Measurements from ENCODE around the gene INS. TPM values are rescaled to one million over a fixed set of nuclear protein-coding genes. Genes with fewer than 3 reads are reported as not detected.

INS gene
- total and polyA plus RNA-seq, 2 of the 4 experiments (the other 2 are of a cell fraction): not detected

DNA sequence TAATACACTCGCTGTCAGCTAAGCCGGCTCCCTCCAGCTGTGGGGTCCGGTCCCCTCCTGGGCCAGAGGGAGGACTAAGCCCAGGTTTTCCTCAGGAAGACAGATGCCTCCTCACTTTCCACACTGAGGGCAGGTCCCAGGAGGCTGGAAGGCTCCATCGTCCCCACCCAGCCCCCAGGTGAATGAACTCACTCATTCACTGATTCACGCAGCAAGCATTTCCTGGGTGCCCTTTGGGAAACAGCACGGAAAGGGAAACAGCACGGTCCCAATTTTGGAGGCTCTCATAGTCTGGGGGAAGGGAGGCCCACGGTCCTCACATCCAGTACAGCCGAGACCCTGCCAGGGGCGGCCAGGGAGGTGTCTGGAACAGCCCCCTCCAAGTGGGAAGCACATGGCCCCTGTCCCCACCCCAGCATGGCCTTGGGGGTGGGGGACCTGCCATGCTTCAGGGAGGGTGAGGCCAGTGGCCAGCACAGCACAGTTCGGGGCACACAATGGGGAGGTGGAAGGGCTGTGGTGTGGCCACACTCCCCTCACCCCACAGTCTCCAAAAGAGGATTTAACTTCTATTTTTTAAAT is 19.9 kb upstream of the INS start:
- H3K27ac ChIP-seq (ENCODE audit: insufficient read depth, low read length): no peak overlapping the region
- no peak overlapping the region for H3K18ac ChIP-seq (ENCODE audit: low read depth, low read length)
- no peak overlapping the region for H4K91ac ChIP-seq (ENCODE audit: insufficient read depth, low read depth, low read length)
- H3K9me1 ChIP-seq (ENCODE audit: insufficient read depth, low read length): peaks cover 6% of the 10 kb centered on the region
- intact Hi-C loops (cut with micrococcal nuclease) (no loop called here), in situ Hi-C loops (cut with MboI; ENCODE audit: low sequenced_read_pairs) (loop anchor here (25.0 kb wide), 1 partner anchor 706 kb away; the partner anchor contains the start of gene CDKN1C), dilution Hi-C loops (cut with HindIII; ENCODE audit: low sequenced_read_pairs, unreplicated experiment) (no loop called here)
- no peaks in the 10 kb centered on the region for H3K9me3 ChIP-seq (ENCODE audit: control insufficient read depth, insufficient read depth, low read length)
- H4K8ac ChIP-seq (ENCODE audit: low read depth in 2 of 2, low read length in 2 of 2): no peak overlapping the region
- peaks cover 17% of the 10 kb centered on the region for H3K27me3 ChIP-seq (ENCODE audit: control insufficient read depth, insufficient read depth, low read length)
- H4K20me1 ChIP-seq (ENCODE audit: insufficient read depth, low read length): no peaks in the 10 kb centered on the region
- H3K4me3 ChIP-seq (ENCODE audit: insufficient read depth, low read depth, low read length): no peak overlapping the region
- CTCF ChIA-PET: no interaction called here
- H3K23ac ChIP-seq (ENCODE audit: low read depth, low read length): no peak overlapping the region
- H3K79me1 ChIP-seq (ENCODE audit: low read depth in 1 of 2, low read length in 2 of 2): no peaks in the 10 kb centered on the region
- BruUV-seq (replicated peaks): no TSS peak
- no peak overlapping the region for H2BK15ac ChIP-seq (ENCODE audit: low read depth, low read length)
- no peak for DNase-seq
- H4K5ac ChIP-seq (ENCODE audit: low read depth, low read length): no peak overlapping the region
- H3K4me1 ChIP-seq (ENCODE audit: control insufficient read depth, insufficient read depth, low read length): no peaks in the 10 kb centered on the region
- TF ChIP-seq RAD21 (IDR thresholded peaks at IDR 0.05; ENCODE audit: low read length) (no peak), MXI1 (IDR thresholded peaks at IDR 0.05; ENCODE audit: borderline replicate concordance, low read depth, low read length) (no peak), RFX5 (IDR thresholded peaks at IDR 0.05; ENCODE audit: low read depth, low read length) (no peak), POLR2A (IDR thresholded peaks at IDR 0.05; ENCODE audit: low read depth, low read length) (no peak), RCOR1 (IDR thresholded peaks at IDR 0.05; ENCODE audit: insufficient replicate concordance, low read length) (no peak), MAFK (IDR thresholded peaks at IDR 0.05; ENCODE audit: low read depth, low read length) (no peak), NFE2L2 (IDR thresholded peaks at IDR 0.05; ENCODE audit: low read depth, low read length) (no peak)
- TF ChIP-seq, protein P1, sequence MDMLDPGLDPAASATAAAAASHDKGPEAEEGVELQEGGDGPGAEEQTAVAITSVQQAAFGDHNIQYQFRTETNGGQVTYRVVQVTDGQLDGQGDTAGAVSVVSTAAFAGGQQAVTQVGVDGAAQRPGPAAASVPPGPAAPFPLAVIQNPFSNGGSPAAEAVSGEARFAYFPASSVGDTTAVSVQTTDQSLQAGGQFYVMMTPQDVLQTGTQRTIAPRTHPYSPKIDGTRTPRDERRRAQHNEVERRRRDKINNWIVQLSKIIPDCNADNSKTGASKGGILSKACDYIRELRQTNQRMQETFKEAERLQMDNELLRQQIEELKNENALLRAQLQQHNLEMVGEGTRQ (IDR thresholded peaks at IDR 0.05; ENCODE audit: low read depth, low read length): no peak
- no peak overlapping the region for H2BK20ac ChIP-seq (ENCODE audit: low read depth, low read length)
- no peak overlapping the region for H2AK9ac ChIP-seq (replicated peaks; ENCODE audit: low read depth, low read length, poor library complexity)
- H2BK5ac ChIP-seq (ENCODE audit: low read depth, low read length, poor library complexity, severe bottlenecking): no peak overlapping the region
- H3K4ac ChIP-seq (ENCODE audit: low read depth, low read length): no peak overlapping the region
- no CpG with 5 or more reads among the region's 11 CpGs for WGBS, 2 experiments (ENCODE audit: extremely low coverage in 2 of 2, insufficient read length in 1 of 2)
- ATAC-seq (ENCODE audit: low read depth): no peak
- no peak overlapping the region for H2BK120ac ChIP-seq (ENCODE audit: low read depth, low read length)
- H3K4me2 ChIP-seq (ENCODE audit: low read depth, low read length): no peak overlapping the region
- no peaks in the 10 kb centered on the region for H3K36me3 ChIP-seq (ENCODE audit: control insufficient read depth, insufficient read depth, low read length)
- no peak overlapping the region for H2AK5ac ChIP-seq (ENCODE audit: low read depth, low read length)
- H3K14ac ChIP-seq (replicated peaks; ENCODE audit: low read depth, low read length): no peak overlapping the region
- no peak overlapping the region for H3K9ac ChIP-seq (ENCODE audit: low read depth, low read length)
- POLR2A ChIA-PET (ENCODE audit: unreplicated experiment): no interaction called here
- no peak overlapping the region for H2AFZ ChIP-seq (replicated peaks; ENCODE audit: low read length, poor library complexity)
- no peak overlapping the region for H3K56ac ChIP-seq (ENCODE audit: extremely low read depth, insufficient read depth, low read length)

Measured in IMR-90 (cell line).